ENCODE results near the gene CYLD. TPM values are rescaled to one million over a fixed set of nuclear protein-coding genes. Genes with fewer than 3 reads are reported as not detected.
A peak's percentile ranks its signal among the peaks of the same experiment; 100 is the strongest.

The CYLD gene
- total RNA-seq, 2 donors from 2014 or later: 16.5 to 27.5 TPM

DNA sequence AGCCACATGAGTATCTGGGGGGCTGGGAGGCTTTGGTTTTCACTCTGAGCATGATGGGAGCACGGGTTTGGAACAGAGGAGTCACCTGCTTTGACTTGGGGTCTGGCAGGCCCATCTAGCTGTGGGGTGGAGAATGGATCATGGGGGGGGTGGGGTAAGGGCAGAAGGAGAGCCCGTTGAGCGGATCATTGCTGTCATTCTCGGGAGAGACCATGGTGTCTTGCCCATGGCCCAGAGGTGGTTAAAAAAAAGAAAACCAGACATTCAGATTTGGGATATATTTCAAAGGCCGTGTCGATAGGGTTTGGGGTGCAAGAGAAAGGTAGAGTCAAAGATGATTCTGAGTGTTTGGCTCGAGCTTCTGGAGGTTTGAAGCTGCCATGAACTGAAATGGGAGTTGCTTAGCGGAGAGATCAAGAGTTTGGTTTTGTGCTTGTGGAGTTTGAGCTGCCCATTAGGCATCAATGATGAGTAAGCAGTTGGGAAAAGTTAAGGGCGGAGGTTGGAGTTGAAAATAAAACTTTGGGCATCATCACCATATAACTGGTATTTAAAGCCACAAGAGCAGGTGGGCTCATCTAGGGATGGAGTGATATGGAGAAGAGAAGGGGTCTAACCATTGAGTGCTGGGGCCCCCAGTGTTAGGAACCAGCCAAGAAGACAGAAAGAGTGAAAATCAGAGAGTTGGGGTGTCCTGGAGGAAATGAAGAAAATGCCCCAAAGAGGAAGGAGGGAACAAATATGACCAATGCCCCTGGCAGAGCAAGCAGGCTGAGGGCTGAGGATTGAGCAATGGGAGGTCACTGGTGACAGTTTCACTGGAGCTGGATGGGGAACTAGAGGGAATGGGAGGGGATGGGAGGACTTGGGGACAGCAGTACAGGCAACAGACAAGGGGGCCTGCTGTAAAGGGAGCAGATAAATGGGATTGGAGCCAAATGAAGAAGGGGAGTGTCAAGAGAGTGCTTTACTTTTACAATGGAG is 46.6 kb upstream of the CYLD start:
- TF ChIP-seq, protein P1, sequence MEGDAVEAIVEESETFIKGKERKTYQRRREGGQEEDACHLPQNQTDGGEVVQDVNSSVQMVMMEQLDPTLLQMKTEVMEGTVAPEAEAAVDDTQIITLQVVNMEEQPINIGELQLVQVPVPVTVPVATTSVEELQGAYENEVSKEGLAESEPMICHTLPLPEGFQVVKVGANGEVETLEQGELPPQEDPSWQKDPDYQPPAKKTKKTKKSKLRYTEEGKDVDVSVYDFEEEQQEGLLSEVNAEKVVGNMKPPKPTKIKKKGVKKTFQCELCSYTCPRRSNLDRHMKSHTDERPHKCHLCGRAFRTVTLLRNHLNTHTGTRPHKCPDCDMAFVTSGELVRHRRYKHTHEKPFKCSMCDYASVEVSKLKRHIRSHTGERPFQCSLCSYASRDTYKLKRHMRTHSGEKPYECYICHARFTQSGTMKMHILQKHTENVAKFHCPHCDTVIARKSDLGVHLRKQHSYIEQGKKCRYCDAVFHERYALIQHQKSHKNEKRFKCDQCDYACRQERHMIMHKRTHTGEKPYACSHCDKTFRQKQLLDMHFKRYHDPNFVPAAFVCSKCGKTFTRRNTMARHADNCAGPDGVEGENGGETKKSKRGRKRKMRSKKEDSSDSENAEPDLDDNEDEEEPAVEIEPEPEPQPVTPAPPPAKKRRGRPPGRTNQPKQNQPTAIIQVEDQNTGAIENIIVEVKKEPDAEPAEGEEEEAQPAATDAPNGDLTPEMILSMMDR (IDR thresholded peaks at IDR 0.05): no peak
- peak in 1 of 3 donors; percentile 43 for TF ChIP-seq POLR2A (IDR thresholded peaks at IDR 0.05)
- no peaks in the 10 kb centered on the region for H3K36me3 ChIP-seq (replicated peaks in 1 of 2; ENCODE audit: insufficient read depth in 1 of 2, low read depth in 2 of 2)
- peak overlapping the region in 1 of 4 donors; percentile 44 for H3K27ac ChIP-seq
- H3K27me3 ChIP-seq: peaks cover 0 to 6% of the 10 kb centered on the region in 2 donors
- intact Hi-C loops (cut with DNase I): no loop called here
- no peak overlapping the region for H3K4me3 ChIP-seq
- no peaks in the 10 kb centered on the region for H3K9me3 ChIP-seq
- no peak for ATAC-seq
- DNase-seq: peak in 1 of 4 donors; percentile 71
- WGBS, 2 donors: 89 to 91% methylated on average over 9 of the region's 9 CpGs
- peaks cover 27% of the 10 kb centered on the region for H3K4me1 ChIP-seq

DNA sequence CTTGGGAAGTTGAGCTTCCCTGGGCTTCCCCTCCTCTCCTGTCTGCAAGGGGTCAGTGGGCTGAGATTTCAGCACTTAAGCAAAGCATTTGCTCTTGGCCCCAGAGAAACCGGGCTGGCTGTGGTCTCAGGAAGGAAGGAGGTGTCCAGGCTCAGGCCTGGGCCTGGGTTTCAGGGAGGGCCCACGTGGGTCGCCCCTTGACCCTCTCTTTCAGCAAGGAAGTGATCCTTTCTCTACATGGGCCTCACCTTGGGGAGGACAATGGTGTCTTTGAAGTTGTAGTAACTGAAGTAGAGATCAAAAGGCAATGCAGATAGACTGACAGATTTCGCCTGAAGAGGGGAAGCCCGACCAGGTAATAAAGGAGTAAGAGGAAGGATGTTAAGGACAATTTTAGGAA is 45.8 kb upstream of the CYLD start:
- Histone ChIP-seq H3K36me3 (replicated peaks in 1 of 2; ENCODE audit: insufficient read depth in 1 of 2, low read depth in 2 of 2) (no peaks in the 10 kb centered on the region), H3K9me3 (no peaks in the 10 kb centered on the region), H3K4me3 (no peak overlapping the region), H3K27me3 (peaks cover 0 to 6% of the 10 kb centered on the region in 2 donors), H3K4me1 (peaks cover 27% of the 10 kb centered on the region), H3K27ac (peak overlapping the region in 1 of 4 donors; percentile 44)
- DNase-seq: no peak
- no peak for TF ChIP-seq POLR2A (IDR thresholded peaks at IDR 0.05)
- TF ChIP-seq, protein P1 (IDR thresholded peaks at IDR 0.05): no peak
- intact Hi-C loops (cut with DNase I): no loop called here
- no peak for ATAC-seq
- WGBS, 2 donors: 40 to 68% methylated on average over 4 to 5 of the region's 5 CpGs

DNA sequence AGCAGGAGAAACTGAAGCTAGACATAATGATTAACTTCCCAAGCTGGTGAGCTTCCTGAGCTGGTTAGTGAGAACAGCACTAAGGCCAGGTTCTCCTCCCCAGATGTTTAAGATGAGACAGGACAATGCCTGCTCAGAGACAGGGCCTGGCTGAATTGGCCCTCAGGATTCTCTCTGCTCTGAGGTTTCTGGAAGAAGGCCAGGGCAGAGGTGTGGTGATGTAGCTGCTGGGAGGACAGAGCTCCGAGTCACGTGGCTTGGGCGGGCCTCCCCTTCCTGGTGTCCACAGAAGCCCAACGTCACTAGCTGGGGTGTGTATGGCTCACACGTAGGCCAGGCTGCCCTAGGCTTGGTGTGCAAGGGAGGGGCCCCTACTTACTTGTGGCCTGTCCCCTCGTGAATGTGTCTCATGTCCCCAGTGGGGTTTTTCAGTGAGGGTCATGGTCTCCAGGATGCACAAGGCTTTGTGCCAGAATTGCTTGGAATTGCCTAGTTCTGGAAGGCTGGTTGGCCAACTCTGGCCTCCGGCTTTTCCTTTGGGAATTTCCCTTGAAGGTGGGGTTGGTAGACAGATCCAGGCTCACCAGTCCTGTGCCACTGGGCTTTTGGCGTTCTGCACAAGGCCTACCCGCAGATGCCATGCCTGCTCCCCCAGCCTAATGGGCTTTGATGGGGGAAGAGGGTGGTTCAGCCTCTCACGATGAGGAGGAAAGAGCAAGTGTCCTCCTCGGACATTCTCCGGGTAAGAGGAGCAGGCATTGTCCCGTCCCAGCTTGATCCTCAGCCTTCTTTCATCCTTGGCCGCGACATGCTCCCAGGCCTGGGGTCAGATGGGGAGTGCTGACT is 45.1 kb upstream of the CYLD start:
- H3K9me3 ChIP-seq: no peaks in the 10 kb centered on the region
- no peak overlapping the region for H3K4me3 ChIP-seq
- TF ChIP-seq, protein P1 (IDR thresholded peaks at IDR 0.05): no peak
- TF ChIP-seq POLR2A (IDR thresholded peaks at IDR 0.05): peak in 1 of 3 donors; percentile 10
- peak; percentile 41 for ATAC-seq
- H3K27me3 ChIP-seq: peaks cover 0 to 6% of the 10 kb centered on the region in 2 donors
- intact Hi-C loops (cut with DNase I): no loop called here
- DNase-seq: peak; percentile 35 to 83 (median 50)
- peaks cover 27% of the 10 kb centered on the region for H3K4me1 ChIP-seq
- peak overlapping the region in 2 of 4 donors; percentile 44 for H3K27ac ChIP-seq
- H3K36me3 ChIP-seq (replicated peaks in 1 of 2; ENCODE audit: insufficient read depth in 1 of 2, low read depth in 2 of 2): no peaks in the 10 kb centered on the region
- 64 to 75% methylated on average over 15 of the region's 15 CpGs for WGBS, 2 donors

DNA sequence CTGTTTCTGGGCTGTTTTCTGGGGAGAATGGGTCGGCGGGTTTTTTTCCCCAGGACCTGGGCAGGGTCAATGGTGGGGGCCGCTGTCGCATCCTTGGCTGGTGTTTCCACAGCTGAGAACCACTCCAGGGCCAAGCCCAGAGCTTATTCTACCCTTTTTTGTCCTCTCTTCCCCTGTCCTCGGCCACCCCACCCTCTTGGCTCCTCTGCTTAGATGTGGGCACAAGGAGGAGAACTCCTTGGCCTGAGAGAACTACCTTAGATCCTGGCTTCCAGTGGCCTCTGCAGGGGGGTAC is 44.5 kb upstream of the CYLD start:
- Histone ChIP-seq H3K4me1 (peaks cover 27% of the 10 kb centered on the region), H3K36me3 (replicated peaks in 1 of 2; ENCODE audit: insufficient read depth in 1 of 2, low read depth in 2 of 2) (no peaks in the 10 kb centered on the region), H3K27ac (peak overlapping the region in 2 of 4 donors; percentile 44), H3K4me3 (no peak overlapping the region), H3K27me3 (peaks cover 0 to 6% of the 10 kb centered on the region in 2 donors), H3K9me3 (no peaks in the 10 kb centered on the region)
- ATAC-seq (no peak), DNase-seq (no peak)
- no peak for TF ChIP-seq POLR2A (IDR thresholded peaks at IDR 0.05)
- TF ChIP-seq, protein P1 (IDR thresholded peaks at IDR 0.05): no peak
- intact Hi-C loops (cut with DNase I): no loop called here
- WGBS, 2 donors: 88 to 98% methylated on average over 5 of the region's 5 CpGs
